Glomerular endothelial cell (primary cell): ENCODE data around the gene SLC34A1. TPM values are rescaled to one million over a fixed set of nuclear protein-coding genes. Genes with fewer than 3 reads are reported as not detected.
"Not testable (repeated sequence)": the region's sequence is repeated elsewhere in the genome, so short reads cannot be mapped to it uniquely, and the experiment has no call there.

Source experiments
- DNase-seq: peaks from one replicate; pipeline ENCODE4 v3.0.0-alpha.2; 2011; ENCODE audit warnings: low read depth, low spot score; ENCODE audit errors: extremely low read depth
- total RNA-seq: library from RNA; depleted of rRNA; stranded (reverse); fragments of >200 nt; gene quantifications from 2 replicates; pipeline ENCODE4 v1.2.3, GENCODE V29; 2015

The SLC34A1 gene, protein sequence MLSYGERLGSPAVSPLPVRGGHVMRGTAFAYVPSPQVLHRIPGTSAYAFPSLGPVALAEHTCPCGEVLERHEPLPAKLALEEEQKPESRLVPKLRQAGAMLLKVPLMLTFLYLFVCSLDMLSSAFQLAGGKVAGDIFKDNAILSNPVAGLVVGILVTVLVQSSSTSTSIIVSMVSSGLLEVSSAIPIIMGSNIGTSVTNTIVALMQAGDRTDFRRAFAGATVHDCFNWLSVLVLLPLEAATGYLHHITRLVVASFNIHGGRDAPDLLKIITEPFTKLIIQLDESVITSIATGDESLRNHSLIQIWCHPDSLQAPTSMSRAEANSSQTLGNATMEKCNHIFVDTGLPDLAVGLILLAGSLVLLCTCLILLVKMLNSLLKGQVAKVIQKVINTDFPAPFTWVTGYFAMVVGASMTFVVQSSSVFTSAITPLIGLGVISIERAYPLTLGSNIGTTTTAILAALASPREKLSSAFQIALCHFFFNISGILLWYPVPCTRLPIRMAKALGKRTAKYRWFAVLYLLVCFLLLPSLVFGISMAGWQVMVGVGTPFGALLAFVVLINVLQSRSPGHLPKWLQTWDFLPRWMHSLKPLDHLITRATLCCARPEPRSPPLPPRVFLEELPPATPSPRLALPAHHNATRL
- total RNA-seq, result not detected in 2 replicates

DNA sequence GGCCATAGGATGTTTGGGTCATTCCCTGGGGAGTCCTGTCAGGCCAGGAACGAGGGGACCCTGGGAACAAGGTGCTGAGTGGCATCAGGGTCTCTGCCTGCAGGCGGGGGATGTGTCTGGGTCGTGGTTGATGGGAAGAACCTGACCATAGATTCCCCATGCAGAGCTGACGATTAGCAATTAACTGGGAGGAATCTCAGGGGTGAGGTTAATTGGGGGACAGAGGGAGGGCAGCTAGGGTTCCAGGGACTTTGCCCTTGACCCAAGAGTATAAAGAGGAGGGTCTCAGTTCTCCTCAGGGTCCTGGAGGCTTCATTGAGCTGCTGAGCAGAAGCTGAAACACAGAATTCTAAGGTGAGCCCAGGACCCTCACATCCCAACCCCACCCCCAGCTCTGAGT, at the start of gene SLC34A1:
SLC34A1 (plus strand) TSS at position 301 of the 400 bp plus-strand sequence. CDS start 1,308 bp downstream, outside the sequence.
- DNase-seq, result no peak

DNA sequence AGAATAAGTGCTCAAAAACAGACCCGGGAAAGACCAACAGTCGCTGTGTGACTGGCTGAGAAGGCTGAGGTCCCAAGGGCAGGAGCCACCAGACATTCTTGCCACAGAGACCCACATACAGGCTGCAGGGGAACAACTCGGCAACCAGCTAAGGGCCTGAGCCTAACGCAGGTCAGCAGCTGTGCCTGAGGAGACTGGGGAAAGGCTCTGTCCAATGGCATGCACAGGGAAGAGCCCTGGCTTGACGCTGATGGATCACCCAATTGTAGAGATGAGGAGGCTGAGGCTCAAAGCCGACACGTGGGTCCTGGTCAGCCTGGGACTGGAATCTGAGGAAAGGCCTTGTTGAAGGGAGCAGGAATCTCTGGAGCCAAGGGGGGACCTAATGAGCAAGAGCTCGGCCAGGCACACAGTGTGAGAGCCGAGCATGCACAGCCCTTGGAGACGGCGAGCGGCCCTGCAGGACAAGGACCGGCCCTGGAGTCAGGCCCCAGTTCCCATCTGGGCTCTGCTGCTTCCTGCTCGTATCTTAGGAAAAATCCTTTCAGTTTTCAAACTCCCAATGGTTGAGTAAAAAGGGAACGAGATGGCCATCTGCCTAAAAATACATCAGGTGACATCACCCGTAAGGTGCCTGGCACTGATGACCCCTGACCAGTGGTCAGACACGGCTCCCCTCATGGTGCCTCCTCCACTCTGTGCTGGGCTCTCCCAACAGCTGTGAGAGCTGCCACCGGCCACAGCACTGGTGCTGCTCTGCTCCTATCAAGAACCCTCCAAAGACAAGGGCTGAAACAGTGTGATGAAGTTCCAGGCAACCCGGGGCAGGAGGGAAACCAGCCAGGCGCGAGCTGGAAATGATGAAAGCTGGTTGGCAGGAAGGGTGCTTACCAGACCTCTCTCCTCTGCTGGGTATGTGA, 49.2 kb upstream of the SLC34A1 start:
- no peak for DNase-seq

- no peak for DNase-seq
Measured at GRCh38 chr5:177335701-177336065, 48.6 kb upstream of the SLC34A1 start.

DNA sequence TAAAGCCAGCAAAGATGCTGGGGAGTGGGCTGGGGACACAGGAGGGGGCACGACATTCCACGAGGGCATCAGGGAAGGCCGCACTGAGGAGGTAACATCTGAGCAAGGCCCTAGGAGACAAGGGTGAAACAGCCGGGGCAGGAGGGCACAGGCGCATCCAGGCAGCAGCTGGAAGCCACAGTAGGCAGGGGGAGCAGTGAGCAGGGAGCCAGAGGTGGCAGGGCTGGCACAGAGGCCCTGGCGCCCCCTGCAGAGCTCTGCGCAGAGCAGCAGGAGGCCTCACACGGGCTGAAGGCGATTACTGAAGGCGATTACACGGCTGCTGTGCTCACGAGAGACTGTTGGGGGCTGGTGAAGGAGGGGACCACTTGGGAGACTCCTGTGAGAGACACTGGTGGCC, 48.1 kb upstream of the SLC34A1 start:
- no peak for DNase-seq

- DNase-seq, result no peak
Measured at GRCh38 chr5:177336603-177337494, 47.4 kb upstream of the SLC34A1 start.

DNA sequence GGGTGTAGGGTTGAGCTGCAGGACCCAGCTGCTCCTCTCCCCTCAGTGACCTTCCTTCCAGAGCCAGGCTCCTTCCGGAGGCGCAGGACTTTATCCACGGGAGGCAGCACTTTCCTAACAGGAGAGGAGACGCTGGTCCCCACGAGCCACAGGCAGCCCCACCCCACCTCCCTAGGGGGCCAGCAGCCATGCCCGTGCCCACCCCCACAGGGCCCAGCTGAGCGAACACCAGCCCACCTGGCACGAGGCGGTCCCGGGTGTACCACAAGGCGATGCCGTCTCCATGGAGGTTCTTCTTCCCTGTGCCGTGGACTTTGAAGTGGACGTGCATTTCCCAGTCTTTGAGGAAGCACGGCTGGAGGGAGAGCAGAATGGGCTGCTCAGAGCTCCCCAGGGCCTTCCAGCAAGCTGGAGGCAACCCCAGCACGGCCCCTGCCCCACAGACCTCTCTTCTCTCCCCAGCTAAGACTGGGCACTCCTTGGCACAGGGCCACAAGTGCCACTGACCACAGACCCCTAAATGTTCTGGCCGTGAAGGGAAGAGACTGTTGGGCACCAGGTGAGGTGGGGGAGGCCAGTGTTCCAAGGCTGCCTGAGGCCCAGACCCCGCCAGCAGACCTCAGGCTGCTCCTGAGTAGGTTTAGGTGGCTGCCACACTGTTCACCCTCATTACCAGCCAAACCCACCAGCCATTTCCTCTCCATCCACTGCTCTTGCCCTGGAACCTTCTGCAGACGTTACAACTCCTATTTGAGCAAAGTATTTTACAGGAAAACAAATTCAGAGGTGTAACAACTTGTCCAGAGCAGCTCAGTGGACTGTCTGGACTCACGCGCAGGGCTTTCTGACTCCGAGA, 45.8 kb upstream of the SLC34A1 start:
- no peak for DNase-seq

GRCh38 chr5:177339107-177339638, 45.1 kb upstream of the SLC34A1 start:
- DNase-seq, result no peak

GRCh38 chr5:177343000-177343399, 41.2 kb upstream of the SLC34A1 start:
- not testable (repeated sequence) for DNase-seq

GRCh38 chr5:177343777-177344176, 40.5 kb upstream of the SLC34A1 start:
- DNase-seq, result no peak

DNA sequence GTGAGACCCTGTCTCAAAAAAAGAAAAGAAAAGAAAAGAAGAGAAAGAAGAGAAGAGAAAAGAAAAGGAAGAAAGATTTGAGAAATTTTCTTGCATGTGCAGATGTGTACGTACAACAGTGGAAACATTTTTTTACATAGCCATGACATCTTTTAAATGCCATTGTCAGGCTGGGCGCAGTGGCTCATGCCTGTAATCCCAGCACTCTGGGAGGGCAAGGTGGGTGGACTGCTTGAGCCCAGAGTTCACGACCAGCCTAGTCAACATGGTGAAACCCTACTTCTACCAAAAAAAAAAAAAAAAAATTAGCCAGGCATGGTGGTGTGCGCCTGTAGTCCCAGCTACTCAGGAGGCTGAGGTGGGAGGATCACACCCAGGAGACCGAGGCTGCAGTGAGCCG, 39.3 kb upstream of the SLC34A1 start:
- no peak for DNase-seq

- no peak for DNase-seq
Measured at GRCh38 chr5:177346820-177347219, 37.4 kb upstream of the SLC34A1 start.

DNA sequence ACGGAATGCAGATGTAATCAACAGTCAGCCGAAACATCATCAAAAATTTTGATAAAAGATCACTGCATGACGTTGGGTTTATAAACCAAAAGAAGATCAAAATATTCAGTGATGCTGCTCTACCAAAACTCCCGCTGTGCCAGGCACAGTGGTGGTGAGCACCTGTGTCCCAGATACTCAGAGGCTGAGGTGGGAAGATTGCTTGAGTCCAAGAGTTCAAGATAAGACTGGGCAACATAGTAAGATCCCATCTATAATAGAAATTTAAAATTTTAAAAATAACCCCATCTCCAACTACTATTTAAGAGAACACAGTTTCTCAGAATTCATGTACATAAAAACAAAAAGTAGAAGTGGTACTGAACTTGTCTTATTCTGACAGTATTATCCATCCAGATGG, 36.5 kb upstream of the SLC34A1 start:
- DNase-seq, result no peak

DNA sequence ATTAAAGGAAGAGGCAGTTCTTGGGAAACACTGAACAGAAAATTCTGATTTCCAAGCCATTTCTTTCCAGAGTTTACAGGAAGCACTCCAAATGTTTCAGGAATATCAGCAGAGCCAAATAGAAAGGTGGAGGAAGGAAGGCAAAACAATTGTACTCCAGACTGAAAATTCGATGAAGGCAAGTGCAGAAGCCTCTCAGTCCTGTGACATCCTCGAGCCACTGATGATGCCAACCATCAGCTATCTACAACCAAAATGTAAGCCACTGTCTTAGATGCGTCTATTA, 34.9 kb upstream of the SLC34A1 start:
- DNase-seq, result no peak

DNA sequence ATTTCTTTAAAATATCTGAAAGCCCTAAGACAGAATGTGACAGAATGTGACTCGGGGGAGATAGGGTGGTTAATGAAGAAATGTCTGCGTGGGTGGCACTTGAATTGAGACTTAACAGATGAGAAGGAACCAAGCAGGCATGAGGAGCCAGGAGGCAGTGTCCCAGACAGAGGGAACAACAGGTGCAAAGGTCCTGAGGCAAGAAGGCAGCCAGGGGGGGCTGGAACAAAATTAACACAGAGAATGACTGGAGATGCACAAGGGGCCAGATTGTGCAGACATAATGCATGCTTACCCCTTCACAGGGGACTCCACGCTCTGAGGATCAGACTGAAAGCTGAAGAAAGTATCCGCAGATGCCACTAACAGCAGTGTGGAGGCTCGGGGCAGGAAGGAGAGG, 34.5 kb upstream of the SLC34A1 start:
- no peak for DNase-seq

DNA sequence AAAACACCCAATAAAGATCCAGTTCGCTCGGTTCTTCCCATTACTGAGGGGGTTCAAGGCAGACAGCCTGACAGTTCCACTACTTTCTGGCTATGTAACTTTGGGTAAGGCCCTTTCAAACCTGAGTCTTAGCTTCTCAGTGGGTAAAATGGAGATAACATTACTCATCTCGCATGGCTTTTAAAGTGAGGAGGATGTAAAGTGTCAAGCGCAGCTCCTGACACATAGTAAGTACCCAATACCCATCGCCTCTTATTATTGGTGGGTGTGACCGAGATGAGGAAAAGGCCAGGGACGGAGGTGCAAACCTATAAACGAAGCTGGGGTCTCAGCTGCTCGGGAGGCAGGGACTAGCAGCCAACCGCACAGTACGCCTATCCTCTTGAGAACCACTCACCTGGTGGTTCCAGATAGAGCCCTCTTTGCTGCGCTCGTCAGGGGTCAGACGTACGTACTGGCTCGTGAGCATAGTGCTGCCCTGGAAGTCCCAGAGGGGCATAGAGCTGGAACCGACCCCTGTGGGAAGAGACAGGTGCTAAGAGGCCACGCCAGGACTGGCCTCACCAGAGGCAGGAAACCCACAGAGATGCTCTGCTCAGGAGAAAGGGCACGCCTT, 33.4 kb upstream of the SLC34A1 start:
- DNase-seq, result no peak

DNA sequence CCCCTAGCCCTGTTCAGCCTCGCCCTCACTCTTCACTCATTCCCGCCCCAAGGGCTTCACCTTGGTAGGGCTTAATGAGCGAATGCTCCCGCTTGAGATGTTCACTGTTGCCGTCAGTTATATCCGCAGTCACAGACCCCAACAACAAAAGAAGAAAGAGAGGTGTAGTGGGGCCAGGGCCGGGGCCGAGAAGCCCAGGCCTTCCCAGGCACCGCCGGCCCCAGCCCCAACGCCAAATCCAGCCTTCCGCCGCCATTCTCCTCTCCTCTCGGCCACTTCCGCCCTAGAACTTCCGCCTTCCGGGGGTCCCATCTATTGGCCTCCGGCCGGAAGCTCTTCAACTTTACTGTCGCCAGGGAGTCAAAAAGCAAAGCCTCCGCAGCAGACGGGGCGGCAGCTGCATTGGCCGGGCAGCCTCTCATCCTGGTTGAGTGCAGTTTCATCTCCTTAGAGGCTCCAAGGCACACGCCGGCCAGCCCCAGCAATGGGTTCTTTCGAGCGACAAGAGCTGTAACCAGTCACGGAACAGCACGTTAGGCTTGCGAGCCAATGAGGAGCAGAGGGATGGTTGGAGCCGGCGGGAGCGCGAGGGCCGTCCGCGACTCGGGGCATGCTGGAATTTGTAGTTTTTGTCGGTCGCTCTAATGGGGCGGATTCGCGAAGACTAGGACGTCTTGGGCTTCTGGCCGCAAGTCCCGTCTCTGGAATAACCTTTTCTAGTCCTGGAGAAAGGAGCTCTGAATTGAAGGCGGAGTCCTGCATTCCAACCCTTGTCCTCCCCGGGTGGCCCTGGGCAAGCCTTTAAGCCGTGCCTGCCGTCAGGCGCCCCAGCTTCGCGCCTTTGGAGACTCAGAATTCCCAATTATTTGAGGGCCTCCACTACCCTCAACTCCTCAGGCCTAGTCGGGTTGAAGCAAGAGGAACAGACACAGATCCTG, 32.6 kb upstream of the SLC34A1 start, which contains the start of gene LMAN2:
LMAN2 (minus strand) TSS at position 277 of the 938 bp plus-strand sequence; CDS start at position 256, 21 bp downstream.
- DNase-seq, result peak; percentile 81

DNA sequence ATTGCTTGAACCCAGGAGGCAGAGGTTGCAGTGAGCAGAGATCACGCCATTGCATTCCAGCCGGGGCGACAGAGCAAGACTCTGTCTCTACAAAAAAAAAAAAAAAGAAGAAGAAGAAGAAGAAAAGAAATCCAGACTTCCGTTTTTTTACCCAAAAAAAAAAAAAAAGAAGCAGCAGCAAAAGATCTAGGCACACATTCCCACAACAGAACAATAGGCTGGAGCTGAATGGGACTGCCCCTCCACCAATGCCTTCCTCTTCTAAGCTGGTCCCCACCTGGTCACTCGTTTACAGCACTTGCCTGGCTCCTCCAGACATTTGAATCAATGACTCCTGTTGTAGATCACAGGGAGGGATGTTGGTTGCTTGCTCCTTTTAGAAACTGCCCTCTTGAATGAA, 31.1 kb upstream of the SLC34A1 start:
- DNase-seq, result no peak

DNA sequence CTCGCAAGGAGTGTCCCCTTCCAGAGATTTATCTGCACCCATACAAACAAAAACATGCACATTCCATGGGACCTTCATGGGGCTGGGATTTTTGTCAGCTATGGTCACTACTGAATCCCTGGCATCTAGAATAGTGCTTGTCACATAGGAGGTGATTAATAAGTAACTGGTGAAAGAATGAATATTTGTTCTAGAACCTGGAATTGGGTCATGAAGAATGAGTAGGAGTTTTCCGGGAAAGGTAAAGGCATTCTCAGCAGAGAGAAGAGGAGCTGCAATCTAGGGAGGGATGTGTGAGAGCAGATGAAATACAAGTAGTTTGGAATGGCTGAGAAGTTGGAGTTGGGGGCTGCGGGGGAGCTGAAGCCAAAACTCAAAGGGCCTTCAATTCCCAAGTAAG, 30.0 kb upstream of the SLC34A1 start:
- no peak for DNase-seq
